Fibroblast of mammary gland (primary cell): Measurements from ENCODE around the gene ZNF600.
"Not testable (repeated sequence)": the region's sequence is repeated elsewhere in the genome, so short reads cannot be mapped to it uniquely, and the experiment has no call there.

ENCODE experiments used
- DNase-seq: peaks from one replicate; pipeline ENCODE4 v3.0.0-alpha.2; 2010; ENCODE audit warnings: low read depth
- H3K4me3 ChIP-seq: 2 replicates; pipeline ENCODE4 v1.5.1; 2011; ENCODE audit warnings: low read depth, mild to moderate bottlenecking, low read length, moderate library complexity; ENCODE audit not compliant: control insufficient read depth
- CTCF ChIP-seq: conservative IDR thresholded peaks from 2 replicates; pipeline ENCODE4 v1.5.1; 2011; ENCODE audit warnings: low read depth, low read length, inconsistent platforms; ENCODE audit not compliant: control insufficient read depth, insufficient read depth

Gene ZNF600

GRCh38 chr19:52743091-52743490, 43.5 kb downstream of the ZNF600 start:
- H3K4me3 ChIP-seq: no peak overlapping the region
- no peak for TF ChIP-seq CTCF
- no peak for DNase-seq

GRCh38 chr19:52742516-52742915, 44.1 kb downstream of the ZNF600 start:
- H3K4me3 ChIP-seq: no peak overlapping the region
- no peak for DNase-seq
- TF ChIP-seq CTCF: no peak

GRCh38 chr19:52741951-52742485, 44.6 kb downstream of the ZNF600 start:
- no peak for DNase-seq
- TF ChIP-seq CTCF: no peak
- no peak overlapping the region for H3K4me3 ChIP-seq

GRCh38 chr19:52741371-52741770, 45.2 kb downstream of the ZNF600 start:
- not testable (repeated sequence) for DNase-seq, H3K4me3 ChIP-seq

- H3K4me3 ChIP-seq: no peak overlapping the region
- no peak for TF ChIP-seq CTCF
- no peak for DNase-seq
Measured at GRCh38 chr19:52739576-52739975, 47.0 kb downstream of the ZNF600 start.

- no peak for TF ChIP-seq CTCF
- H3K4me3 ChIP-seq: no peak overlapping the region
- peak; percentile 74 for DNase-seq
Measured at GRCh38 chr19:52735734-52736133, 50.9 kb downstream of the ZNF600 start.

GRCh38 chr19:52734893-52735661, 51.5 kb downstream of the ZNF600 start, which contains the start of gene ZNF611:
Gene ZNF611, minus strand, starts transcription at chr19:52735044. Its CDS starts 19,150 bp downstream, at chr19:52715894.
- TF ChIP-seq CTCF: peak; percentile 49
- peak; percentile 93 for DNase-seq
- H3K4me3 ChIP-seq: peak within 1 kb of the TSS; percentile 94
